Suprapubic skin (tissue), 4 donors: ENCODE results near the gene CLDN20. TPM values are rescaled to one million over a fixed set of nuclear protein-coding genes. Genes with fewer than 3 reads are reported as not detected.
"Not testable (repeated sequence)": the region's sequence is repeated elsewhere in the genome, so short reads cannot be mapped to it uniquely, and the experiment has no call there.

Source experiments
- DNase-seq, 2 donors: peaks; one replicate each; pipeline ENCODE4 v3.0.0-alpha.2; 2019; ENCODE audit warnings: low spot score in 2 of 2
- H3K27ac ChIP-seq: fragments of 200-600 bp; sonication (generic); one replicate; pipeline ENCODE4 v1.5.1; 2019
- H3K27me3 ChIP-seq: fragments of 200-600 bp; sonication (generic); one replicate; pipeline ENCODE4 v1.5.1; 2019
- H3K36me3 ChIP-seq: fragments of 200-600 bp; sonication (generic); one replicate; pipeline ENCODE4 v1.5.1; 2019
- H3K4me1 ChIP-seq: fragments of 200-600 bp; sonication (generic); one replicate; pipeline ENCODE4 v1.5.1; 2019
- H3K4me3 ChIP-seq: fragments of 200-600 bp; sonication (generic); one replicate; pipeline ENCODE4 v1.5.1; 2019; ENCODE audit warnings: mild to moderate bottlenecking
- H3K9me3 ChIP-seq: fragments of 200-600 bp; sonication (generic); one replicate; pipeline ENCODE4 v1.5.1; 2019
- EP300 ChIP-seq: sonication (generic); formaldehyde crosslinking; IDR thresholded peaks from one replicate; pipeline ENCODE4 v1.6.1; 2017; ENCODE audit warnings: antibody characterized with exemption
- POLR2A ChIP-seq, 2 donors: fragments of 450-650 bp; IDR thresholded peaks; one replicate each; pipeline ENCODE4 v1.6.1; 2017; ENCODE audit warnings: antibody characterized with exemption in 2 of 2, mild to moderate bottlenecking in 2 of 2, moderate library complexity in 2 of 2
- POLR2AphosphoS5 ChIP-seq, 3 donors: sonication (generic); formaldehyde crosslinking; IDR thresholded peaks; one replicate each; pipeline ENCODE4 v1.6.1; 2017; ENCODE audit warnings: antibody characterized with exemption in 3 of 3
- WGBS: methylation state at CpG from one replicate; pipeline ENCODE4 v1.1.5; 2018; 5-methylcytosine and 5-hydroxymethylcytosine counted together
- total RNA-seq, 4 donors: library from RNA; depleted of rRNA; stranded (reverse); fragments of >200 nt; gene quantifications; one replicate each; pipeline ENCODE4 v1.1.0, GENCODE V29; 2016
- TF ChIP-seq, protein P1 (sequence below), 2 donors: fragments of 200-600 bp in 1 of 2; fragments of 450-650 bp in 1 of 2; sonication (generic) in 1 of 2; IDR thresholded peaks; one replicate each; pipeline ENCODE4 v1.5.1; 2016 to 2019; ENCODE audit warnings: antibody characterized with exemption in 2 of 2, mild to moderate bottlenecking in 1 of 2, moderate library complexity in 1 of 2

CLDN20 gene
- total RNA-seq, 4 donors from 2014 or later, result not detected

DNA sequence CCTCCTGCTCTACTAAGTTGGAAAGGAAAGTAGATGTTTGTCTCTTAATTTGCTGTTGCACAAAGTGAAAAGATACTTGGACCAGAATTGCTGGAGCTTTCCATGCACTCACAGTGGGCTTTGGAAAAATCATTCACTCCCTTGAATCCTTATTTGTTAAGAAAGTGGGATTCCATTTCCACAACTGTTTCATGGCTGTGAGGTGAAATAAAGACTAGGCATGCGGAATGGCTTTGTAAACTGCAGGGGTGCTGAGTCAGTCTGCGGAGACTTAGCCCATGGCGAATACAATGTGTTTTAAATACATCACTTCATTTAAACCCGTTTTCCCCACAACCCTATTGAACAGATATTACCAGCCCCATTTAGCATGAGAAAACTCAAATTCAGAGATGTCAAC, 36.8 kb upstream of the CLDN20 start:
- no peak for DNase-seq
- no peaks in the 10 kb centered on the region for H3K36me3 ChIP-seq
- WGBS, result 91% methylated on average over 4 of the region's 4 CpGs
- no peaks in the 10 kb centered on the region for H3K27me3 ChIP-seq
- no peak overlapping the region for H3K27ac ChIP-seq
- no peak overlapping the region for H3K4me3 ChIP-seq
- H3K9me3 ChIP-seq, result no peaks in the 10 kb centered on the region
- peaks cover 12% of the 10 kb centered on the region for H3K4me1 ChIP-seq
- TF ChIP-seq EP300 (no peak), POLR2A (IDR thresholded peaks at IDR 0.05) (no peak), POLR2AphosphoS5 (IDR thresholded peaks at IDR 0.05) (no peak)
- TF ChIP-seq, protein P1, sequence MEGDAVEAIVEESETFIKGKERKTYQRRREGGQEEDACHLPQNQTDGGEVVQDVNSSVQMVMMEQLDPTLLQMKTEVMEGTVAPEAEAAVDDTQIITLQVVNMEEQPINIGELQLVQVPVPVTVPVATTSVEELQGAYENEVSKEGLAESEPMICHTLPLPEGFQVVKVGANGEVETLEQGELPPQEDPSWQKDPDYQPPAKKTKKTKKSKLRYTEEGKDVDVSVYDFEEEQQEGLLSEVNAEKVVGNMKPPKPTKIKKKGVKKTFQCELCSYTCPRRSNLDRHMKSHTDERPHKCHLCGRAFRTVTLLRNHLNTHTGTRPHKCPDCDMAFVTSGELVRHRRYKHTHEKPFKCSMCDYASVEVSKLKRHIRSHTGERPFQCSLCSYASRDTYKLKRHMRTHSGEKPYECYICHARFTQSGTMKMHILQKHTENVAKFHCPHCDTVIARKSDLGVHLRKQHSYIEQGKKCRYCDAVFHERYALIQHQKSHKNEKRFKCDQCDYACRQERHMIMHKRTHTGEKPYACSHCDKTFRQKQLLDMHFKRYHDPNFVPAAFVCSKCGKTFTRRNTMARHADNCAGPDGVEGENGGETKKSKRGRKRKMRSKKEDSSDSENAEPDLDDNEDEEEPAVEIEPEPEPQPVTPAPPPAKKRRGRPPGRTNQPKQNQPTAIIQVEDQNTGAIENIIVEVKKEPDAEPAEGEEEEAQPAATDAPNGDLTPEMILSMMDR (IDR thresholded peaks at IDR 0.05), result no peak

GRCh38 chr6:155228546-155229166, 35.2 kb upstream of the CLDN20 start:
- TF ChIP-seq POLR2AphosphoS5 (IDR thresholded peaks at IDR 0.05), result no peak
- TF ChIP-seq, protein P1 (IDR thresholded peaks at IDR 0.05), result no peak
- TF ChIP-seq POLR2A (IDR thresholded peaks at IDR 0.05), result no peak
- no peak for TF ChIP-seq EP300
- Histone ChIP-seq H3K27ac (no peak overlapping the region), H3K36me3 (no peaks in the 10 kb centered on the region), H3K9me3 (no peaks in the 10 kb centered on the region), H3K27me3 (no peaks in the 10 kb centered on the region), H3K4me3 (peak overlapping the region; percentile 5), H3K4me1 (peaks cover 12% of the 10 kb centered on the region)
- DNase-seq, result no peak
- 48% methylated on average over 13 of the region's 13 CpGs for WGBS

DNA sequence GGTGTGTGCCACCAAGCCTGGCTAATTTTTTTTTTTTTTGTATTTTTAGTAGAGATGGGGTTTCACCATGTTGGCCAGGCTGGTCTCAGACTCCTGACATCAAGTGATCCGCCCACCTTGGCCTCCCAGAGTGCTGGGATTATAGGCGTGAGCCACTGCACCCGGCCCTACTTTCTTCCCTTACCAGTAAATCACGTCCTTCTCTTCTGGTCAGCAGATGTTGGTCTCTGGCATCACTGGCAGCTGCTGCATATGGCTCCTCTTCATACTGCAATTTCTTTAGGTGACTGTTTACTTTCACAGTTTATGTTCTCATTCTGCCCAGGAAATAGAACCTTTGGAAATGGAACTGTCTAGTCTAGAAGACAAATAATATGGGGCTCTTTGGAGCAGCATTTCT, 32.8 kb upstream of the CLDN20 start:
- 74% methylated on average over 4 of the region's 4 CpGs for WGBS
- H3K9me3 ChIP-seq, H3K27ac ChIP-seq, DNase-seq, H3K36me3 ChIP-seq, H3K27me3 ChIP-seq, H3K4me3 ChIP-seq: not testable (repeated sequence)
- peaks cover 12% of the 10 kb centered on the region for H3K4me1 ChIP-seq

- H3K27me3 ChIP-seq, result no peaks in the 10 kb centered on the region
- no peak for DNase-seq
- no peak overlapping the region for H3K4me3 ChIP-seq
- no peaks in the 10 kb centered on the region for H3K36me3 ChIP-seq
- H3K9me3 ChIP-seq, result no peaks in the 10 kb centered on the region
- no peak for TF ChIP-seq EP300
- H3K4me1 ChIP-seq, result peaks cover 9% of the 10 kb centered on the region
- WGBS, result 85% methylated on average over 6 of the region's 6 CpGs
- H3K27ac ChIP-seq, result no peak overlapping the region
Measured at GRCh38 chr6:155232848-155233247, 31.0 kb upstream of the CLDN20 start.

DNA sequence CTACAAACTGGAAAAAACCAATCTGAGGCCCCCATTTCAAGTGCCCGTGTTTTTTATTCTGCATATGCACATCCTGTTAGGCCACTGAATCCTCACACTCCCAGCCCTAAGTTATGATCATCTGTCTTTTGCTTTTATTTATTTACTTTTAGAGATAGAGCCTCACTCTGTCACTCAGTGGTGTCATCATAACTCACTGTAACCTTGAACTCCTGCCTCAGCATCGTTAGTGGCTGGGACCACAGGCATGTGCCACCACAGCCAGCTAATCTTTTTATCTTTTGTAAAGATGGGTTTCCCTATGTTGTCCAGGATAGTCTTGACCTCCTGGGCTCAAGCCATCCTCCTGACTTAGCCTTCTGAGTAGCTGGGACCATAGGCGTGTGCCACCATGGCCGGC, 29.6 kb upstream of the CLDN20 start:
- Histone ChIP-seq H3K4me3 (no peak overlapping the region), H3K9me3 (no peaks in the 10 kb centered on the region), H3K27me3 (no peaks in the 10 kb centered on the region), H3K36me3 (no peaks in the 10 kb centered on the region), H3K4me1 (no peaks in the 10 kb centered on the region), H3K27ac (no peak overlapping the region)
- TF ChIP-seq, protein P1 (IDR thresholded peaks at IDR 0.05), result no peak
- WGBS, result 95% methylated on average over 4 of the region's 4 CpGs
- DNase-seq, result no peak

DNA sequence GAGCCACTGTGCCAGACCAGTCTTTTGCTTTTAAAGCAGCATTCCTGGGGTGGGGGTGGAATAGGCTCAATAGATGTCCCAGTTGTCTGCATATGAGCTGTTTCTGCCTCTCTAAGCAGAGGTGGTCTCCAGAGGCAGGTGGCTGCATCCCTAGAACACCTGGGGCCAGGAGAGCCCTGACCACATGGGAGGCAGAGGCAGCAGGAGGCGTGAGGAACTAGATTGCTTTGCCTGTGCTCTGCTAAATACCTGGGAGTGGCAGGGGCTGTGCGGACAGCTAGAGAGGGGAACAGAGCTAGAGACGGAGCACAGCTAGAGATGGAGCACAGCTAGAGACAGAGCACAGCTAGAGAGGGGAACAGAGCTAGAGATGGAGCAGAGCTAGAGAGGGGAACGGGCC, 29.1 kb upstream of the CLDN20 start:
- Histone ChIP-seq H3K27me3 (no peaks in the 10 kb centered on the region), H3K4me3 (no peak overlapping the region), H3K36me3 (no peaks in the 10 kb centered on the region), H3K4me1 (no peaks in the 10 kb centered on the region), H3K9me3 (no peaks in the 10 kb centered on the region), H3K27ac (no peak overlapping the region)
- TF ChIP-seq POLR2A (IDR thresholded peaks at IDR 0.05) (no peak), POLR2AphosphoS5 (IDR thresholded peaks at IDR 0.05) (no peak)
- TF ChIP-seq, protein P1 (IDR thresholded peaks at IDR 0.05), result no peak
- DNase-seq, result no peak
- WGBS, result 85% methylated on average over 4 of the region's 4 CpGs
